GM18873 (cell line): ENCODE results near the gene H2AZ2.

Experiments used
- ATAC-seq: cut with Tn5 transposase; IDR thresholded peaks from one replicate; pipeline ENCODE4 v1.9.1; 2021; ENCODE audit warnings: mild to moderate bottlenecking, moderate library complexity, moderate number of reproducible peaks; ENCODE audit not compliant: unreplicated experiment, low FRiP score

H2AZ2 gene

GRCh38 chr7:44847920-44848634 is at the start of gene H2AZ2:
Gene H2AZ2, minus strand, starts transcription at chr7:44848087. Its CDS starts 116 bp downstream, at chr7:44847971.
- peak; percentile 86 for ATAC-seq

- no peak for ATAC-seq
Observed at GRCh38 chr7:44897309-44897708, 49.4 kb upstream of the H2AZ2 start.

GRCh38 chr7:44894888-44895580 is 47.1 kb upstream of the H2AZ2 start:
- no peak for ATAC-seq

GRCh38 chr7:44893710-44894234 is 45.9 kb upstream of the H2AZ2 start:
- ATAC-seq = no peak

- no peak for ATAC-seq
Observed at GRCh38 chr7:44891791-44892190, 43.9 kb upstream of the H2AZ2 start.

- no peak for ATAC-seq
Observed at GRCh38 chr7:44891372-44891771, 43.5 kb upstream of the H2AZ2 start.

GRCh38 chr7:44889086-44889781 is 41.3 kb upstream of the H2AZ2 start:
- ATAC-seq = no peak

GRCh38 chr7:44887293-44887692 is 39.4 kb upstream of the H2AZ2 start:
- no peak for ATAC-seq

- ATAC-seq = peak; percentile 85
Observed at GRCh38 chr7:44885394-44886317, 37.8 kb upstream of the H2AZ2 start, which contains the start of gene PURB. Gene PURB, minus strand, starts transcription at chr7:44885530. Its CDS starts 182 bp downstream, at chr7:44885348.

- ATAC-seq = peak; percentile 21
Observed at GRCh38 chr7:44884621-44885393, 36.9 kb upstream of the H2AZ2 start.

- no peak for ATAC-seq
Observed at GRCh38 chr7:44883961-44884620, 36.2 kb upstream of the H2AZ2 start.

GRCh38 chr7:44882899-44883298 is 35.0 kb upstream of the H2AZ2 start:
- ATAC-seq = no peak

GRCh38 chr7:44881610-44882009 is 33.7 kb upstream of the H2AZ2 start:
- no peak for ATAC-seq

GRCh38 chr7:44881066-44881600 is 33.2 kb upstream of the H2AZ2 start:
- no peak for ATAC-seq

- ATAC-seq = no peak
Observed at GRCh38 chr7:44880317-44881018, 32.6 kb upstream of the H2AZ2 start.

- no peak for ATAC-seq
Observed at GRCh38 chr7:44876393-44876792, 28.5 kb upstream of the H2AZ2 start.

- ATAC-seq = no peak
Observed at GRCh38 chr7:44875241-44875640, 27.4 kb upstream of the H2AZ2 start.

- no peak for ATAC-seq
Observed at GRCh38 chr7:44872787-44873186, 24.9 kb upstream of the H2AZ2 start.
